Inflammatory macrophage (primary cell): Measurements from ENCODE around the gene CRTC1.

Experiments
- DNase-seq, 2 donors: peaks; one replicate each; pipeline ENCODE4 v3.0.0-alpha.2; 2020 to 2022

The CRTC1 gene

DNA sequence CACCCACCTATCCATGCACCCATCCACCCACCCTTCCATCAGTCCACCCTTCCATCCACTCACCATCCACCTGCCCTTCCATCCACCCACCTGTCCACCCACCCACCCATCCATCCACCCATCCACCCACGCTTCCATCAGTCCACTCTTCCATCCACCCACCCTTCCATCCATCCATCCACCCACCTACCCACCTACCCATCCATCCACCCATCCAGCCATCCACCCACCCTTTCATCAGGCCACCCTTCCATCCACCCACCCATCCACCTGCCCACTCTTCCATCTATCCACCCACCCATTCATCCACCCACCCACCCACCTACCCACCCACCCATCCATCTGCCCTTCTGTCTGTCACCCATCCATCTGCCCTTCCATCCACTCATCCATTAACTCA, 29.6 kb upstream of the CRTC1 start:
- no peak for DNase-seq

DNA sequence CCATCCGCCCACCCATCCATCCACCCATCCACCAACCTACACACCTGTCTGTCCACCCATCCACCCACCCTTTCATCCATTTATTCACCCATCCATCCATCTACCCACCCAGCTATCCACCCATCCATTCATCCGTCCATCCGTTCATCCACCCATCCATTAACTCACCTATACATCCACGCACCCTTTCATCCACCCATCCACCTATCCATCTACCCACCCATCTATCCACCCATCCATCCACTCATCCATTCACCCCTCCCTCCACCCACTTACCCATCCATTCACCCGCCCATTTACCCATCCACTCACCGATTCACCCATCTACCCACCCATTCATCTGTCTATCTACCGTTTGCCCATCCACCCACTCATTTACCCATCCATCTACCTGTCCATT, 29.0 kb upstream of the CRTC1 start:
- DNase-seq, result no peak

DNA sequence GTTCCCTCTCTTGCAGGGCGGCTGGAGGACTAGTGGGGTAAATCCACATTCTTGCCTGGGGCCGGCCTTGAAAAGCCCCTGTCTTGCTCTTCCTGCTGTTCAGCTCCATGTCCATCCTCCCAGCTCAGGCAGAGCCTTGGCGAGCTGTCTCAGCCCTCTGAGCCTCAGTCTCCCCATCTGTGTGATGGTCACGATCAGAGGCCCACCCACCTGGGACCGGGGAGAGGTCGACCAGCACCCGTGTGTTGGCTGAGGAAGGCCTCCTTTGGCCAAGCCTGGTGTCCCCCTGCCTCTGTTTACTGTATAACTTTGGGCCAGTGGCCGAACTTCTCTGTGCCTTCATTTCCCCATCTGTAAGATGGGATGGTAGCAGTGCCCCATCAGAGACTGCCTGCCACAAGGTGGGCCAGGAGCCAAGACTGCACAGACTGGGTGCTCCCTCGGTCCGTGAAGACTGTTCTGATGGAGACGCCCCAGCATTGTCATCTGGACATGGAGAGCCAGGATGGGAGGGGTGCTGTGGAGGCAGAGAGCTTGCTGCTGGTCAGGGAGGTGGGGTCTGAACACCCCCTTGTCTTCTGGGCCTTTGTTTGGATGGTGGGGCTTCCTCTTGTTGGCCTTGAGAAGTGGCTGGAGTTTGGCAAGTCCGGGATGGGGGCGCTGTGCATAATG, 28.2 kb upstream of the CRTC1 start:
- DNase-seq, result no peak

DNA sequence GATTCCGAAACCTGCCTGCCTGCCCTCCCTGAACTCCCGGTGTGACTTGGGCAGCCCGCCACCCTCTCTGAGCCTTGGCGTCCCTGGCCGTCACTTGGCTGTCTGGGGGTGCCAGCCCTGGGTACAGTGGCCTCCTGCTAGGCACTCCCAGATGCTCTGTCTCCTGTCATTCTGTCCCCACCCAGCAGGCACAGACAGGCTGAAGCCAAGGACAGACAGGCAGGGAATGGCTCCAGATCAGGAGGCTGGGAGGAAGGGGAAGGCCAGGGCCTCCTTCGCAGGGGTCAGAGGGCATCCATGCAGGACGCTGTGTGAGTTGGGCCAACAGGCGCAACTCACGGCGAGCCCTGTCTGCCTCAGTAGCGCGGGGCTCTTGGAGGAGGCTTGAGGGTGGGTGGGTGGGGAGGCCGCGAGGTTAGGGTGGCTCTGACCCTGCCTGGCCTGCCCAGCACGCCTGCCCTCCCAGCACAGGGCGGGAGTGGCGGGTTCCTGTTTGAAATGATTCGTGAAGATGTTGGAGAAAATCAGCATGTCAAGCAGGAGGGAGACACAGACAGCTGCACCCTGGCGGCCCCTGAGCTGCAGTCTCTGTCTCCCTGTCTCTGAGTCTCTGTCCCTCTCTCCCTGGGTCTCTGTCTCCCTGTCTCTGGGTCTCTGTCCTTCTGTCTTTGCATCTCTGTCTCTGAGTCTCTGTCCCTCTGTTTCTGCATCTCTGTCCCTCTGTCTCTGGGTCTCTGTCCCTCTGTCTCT, 27.0 kb upstream of the CRTC1 start:
- DNase-seq, result peak in 1 of 2 donors; percentile 26

DNA sequence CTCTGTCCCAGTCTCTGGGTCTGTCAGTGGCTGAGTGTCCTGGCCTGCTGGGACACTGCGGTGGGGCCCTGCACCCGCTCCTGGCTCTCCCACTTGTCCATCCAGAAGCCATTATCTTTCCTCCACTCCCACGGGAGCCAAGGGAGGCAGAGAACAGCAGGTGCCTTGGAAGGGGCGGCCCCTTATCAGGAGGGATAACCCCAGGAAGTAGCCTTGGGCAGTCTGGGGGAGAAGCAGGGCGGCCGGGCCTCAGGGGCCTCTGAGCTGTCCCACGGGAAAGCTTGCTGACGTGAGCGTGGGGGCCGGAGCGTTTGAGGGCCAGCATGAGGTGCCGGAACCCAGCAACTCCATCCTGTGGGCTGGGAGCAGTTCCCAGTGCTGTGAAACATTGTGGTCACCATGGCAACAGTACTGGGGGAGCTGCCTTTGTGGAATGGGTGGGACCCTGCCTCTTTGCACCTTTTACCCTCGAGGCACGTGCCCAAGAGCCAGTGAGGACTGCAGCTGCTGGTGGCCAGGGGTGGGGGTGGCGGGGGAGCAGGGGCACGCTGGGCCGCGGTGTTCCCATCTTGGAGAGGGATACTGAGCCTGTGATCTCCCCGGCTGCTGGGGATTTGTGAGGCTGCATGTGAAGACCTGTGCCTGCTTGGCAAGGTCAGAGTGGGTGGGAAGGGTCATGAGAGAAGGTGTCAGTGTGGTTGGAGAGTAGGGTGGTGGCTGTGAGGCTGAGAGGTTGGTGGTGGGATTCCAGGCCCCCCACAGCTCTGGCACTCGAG, 25.7 kb upstream of the CRTC1 start:
- peak in 1 of 2 donors; percentile 25 for DNase-seq

DNA sequence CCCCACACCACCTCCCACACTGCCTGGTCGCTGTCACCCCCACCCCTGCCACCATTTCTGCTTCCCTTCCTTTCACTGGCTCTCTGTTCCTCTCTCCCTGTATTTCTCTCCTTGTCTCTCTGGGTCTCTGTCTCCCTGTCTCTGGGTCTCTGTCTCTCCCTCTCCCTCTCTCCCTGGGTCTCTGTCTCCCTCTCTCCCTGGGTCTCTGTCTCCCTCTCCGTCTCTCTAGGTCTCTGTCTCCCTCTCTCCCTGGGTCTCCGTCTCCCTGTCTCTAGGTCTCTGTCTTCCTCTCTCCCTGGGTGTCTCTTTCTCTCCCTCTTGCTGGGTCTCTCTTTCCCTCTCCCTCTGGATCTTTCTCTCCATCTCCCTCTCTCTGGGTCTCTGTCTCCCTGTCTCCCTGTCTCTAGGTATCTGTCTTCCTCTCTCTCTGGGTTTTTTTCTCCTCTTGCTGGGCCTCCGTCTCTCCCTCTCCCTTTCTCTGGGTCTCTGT, 25.1 kb upstream of the CRTC1 start:
- no peak for DNase-seq

DNA sequence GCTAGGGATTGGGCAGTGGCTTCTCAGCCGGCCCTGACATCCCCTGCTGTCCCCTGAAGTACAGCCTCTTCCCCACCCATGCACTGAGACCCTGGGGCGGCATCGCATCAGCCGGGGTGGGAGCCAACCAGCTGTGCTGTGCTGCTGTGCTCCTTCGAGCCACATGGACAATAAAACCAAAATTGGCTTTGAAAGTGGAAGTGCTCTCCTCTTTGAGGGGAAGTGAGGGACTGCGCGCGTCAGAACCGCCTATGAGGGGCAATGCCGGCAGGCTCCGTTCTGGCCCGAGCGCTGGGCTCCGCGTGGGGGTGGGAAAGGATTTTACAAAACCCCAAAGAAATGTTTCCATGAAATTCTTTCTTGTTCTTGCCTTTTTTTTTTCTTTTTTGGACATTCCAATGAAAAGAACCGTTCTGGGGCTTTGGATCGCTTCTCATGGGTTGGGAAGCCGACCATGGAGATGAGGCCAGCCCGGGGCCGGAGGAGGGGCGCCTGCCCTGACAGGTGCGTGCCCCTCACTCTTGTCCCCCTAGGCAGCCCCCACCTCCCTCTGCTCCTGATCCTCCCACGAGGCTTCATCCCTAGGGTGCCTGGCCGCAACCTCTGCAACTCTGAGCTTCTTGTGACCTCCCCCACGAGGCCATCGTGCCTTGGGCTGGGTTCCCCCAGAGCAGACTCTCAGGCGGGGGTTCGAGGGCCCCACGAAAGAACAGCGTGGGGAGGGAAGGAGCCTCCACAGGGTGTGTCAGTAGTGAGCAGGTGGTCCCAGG, 24.0 kb upstream of the CRTC1 start:
- DNase-seq, result peak; percentile 72 to 80

DNA sequence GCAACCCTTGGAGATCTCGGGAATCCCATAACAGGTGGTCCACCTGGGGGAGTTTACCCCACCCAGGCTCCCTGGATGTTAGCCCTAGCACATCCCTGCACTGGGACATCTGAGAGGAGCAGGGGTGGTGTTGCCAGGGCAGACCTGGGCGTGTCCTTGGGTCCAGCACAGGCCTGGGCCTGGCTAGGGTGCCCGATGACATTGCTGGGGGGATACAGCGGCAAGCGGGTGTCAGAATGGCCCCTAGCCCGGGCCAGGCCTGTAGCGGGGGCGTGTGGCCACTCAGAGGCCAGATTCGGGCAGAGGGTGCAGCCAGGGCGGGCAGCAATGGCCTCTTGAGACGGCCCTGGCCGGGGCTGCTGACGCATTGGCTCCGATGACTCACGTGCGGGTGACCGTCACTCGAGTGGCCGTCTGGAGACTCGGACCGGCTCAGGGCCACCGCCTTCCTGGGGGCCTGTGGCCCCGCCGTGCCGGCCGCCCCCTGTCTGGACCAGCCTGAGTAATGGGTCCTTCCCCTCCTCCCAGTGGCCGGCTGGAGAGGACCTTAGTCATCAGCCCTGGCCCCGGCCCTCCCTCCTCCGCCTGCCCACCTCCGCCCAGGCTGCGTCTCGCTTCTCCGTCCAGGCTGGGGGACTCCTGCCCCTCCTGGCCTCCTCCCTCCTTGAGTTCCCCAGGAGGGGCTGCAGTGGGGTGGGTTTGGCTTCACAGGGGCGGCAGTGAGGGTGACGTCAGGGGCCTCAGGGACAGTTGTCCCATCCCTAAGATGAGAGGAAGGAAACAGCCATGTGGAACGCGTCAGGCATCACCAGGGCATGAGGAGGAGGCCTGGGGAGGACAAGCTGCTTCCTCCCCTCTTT, 23.2 kb upstream of the CRTC1 start:
- peak; percentile 78 to 97 for DNase-seq

DNA sequence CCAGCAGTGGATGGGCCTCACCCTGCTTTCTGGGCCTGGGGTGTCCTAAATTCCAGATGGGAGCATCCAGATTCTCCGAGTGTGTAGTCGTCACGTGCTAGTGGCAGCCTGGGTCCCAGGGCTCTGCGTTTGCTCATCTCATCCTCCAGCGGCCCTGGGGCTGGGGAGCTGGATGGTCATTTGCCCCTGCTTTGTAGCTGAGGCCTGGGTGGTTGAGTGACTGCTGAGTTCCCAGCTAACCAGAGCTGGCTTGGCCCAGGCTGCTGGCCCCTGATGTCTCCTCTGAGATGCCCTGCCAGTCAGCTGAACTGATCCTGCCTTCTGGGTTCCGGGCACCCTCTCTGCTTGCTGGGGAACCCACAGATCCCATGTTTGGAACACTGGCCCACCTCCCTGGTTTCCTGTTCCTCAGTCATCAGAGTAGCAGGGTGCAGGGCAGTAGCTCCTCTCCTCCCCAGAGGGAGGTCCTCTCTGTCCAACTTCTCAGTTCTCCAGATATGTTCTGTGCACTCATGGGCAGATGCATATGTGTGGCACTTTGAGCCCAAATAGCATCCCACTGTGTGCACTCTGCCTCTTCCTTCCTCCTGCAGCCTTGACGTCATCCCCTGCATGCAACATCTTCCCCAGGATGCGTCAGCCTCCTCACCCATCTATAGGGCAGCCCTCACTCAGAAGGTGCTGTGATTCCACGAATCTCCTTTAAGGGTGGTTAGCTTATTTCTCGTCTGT, 22.4 kb upstream of the CRTC1 start:
- DNase-seq, result peak; percentile 74 to 93

DNA sequence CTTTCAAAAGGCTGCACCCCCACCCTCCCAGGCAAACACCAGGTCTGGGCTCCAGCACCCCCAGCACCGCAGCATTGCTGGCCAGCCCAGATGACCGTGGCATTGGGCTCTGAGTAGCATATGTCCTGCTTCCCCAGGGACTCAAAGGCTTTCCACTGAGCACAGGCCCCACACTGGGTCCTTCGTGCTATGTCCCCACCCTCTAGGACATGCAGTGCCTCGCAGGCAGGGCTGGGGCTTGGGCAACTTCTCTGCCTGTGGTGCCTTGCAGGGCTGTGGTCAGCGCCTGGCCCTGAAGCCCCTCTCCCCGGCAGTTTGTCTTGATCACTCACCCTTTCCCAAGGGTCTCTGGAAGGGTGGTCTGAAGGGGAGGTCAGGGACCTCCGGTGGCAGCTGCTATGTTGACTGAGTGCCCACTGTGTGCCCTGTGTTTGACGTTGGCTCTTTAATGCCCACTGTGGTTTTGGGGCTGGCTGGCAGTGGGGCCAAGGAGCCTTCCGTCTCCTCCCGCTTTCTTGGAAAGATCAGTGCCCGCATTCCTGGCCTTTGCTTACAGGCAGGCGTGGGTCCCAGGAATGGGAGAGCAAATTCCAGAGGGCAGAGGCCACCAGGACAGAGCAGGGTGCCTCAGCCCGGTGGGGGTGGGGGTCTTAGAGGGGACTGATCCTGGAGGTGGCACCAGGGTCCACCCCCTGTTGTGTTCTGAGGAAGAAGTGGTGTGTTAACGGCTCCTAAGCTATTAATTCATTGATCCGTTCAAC, 20.3 kb upstream of the CRTC1 start:
- DNase-seq, result no peak

DNA sequence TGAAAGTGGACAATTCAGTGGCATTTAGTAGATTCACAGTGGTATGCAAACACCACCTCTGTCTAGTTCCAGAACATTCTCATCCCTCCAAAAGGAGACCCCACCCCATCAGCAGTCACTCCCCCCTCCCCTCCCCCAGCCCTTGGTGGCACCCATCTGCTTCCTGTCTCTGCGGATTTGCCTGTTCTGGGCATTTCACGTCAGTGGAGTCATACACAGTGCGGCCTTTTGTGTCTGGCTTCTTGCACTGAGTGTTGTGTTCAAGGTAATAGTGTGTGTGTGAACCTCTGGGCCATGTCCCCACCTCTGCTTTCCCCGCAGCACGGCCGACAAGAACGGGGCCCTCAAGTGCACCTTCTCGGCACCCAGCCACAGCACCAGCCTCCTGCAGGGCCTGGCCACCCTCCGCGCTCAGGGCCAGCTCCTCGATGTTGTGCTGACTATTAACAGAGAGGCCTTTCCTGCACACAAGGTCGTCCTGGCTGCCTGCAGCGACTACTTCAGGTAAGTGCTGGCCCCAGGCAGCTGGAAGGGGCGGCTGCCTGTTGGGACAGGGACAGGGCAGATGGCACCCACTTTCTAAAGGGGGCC, 19.4 kb upstream of the CRTC1 start:
- DNase-seq, result no peak

DNA sequence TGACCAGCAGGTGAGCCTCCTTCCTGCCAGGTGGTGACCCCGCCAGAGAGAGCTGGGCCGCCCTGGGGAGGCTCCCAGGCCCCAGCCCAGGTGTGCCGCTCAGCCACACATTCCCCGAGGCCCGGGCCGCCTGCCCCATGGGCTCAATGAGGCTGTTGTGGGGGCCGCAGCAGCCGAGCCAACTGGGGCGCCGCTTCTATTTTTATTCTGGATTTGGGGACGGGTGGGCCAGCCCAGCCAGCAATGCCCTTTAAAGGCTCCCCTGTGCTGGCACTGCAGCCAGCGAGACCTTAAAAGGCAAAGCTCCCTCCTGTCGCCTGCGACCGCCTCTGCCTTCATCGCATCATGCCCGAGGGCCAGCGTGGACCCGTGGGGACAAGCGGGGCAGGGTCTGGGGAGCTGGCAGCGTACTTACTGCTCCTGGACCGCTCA, 17.7 kb upstream of the CRTC1 start:
- DNase-seq, result no peak

DNA sequence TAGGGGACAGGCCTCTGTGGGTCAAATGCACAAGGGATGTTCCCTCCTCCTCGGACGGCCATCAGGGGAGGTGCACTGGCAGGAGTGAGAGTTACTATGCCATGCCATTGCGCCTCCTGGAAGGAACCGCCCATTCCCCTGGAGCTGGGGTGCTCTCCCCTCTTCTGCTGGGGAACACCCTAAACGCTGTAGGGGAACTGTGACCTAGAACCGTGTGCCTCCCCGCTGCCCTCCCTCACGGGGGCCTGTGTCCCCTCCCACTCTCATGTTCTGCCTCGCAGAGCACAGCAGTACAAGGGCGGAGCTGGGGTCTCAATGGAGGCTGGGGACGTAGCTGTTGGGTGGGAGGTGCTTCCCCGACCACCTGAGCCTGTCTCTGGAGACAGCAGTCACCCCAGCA, 17.2 kb upstream of the CRTC1 start:
- no peak for DNase-seq

DNA sequence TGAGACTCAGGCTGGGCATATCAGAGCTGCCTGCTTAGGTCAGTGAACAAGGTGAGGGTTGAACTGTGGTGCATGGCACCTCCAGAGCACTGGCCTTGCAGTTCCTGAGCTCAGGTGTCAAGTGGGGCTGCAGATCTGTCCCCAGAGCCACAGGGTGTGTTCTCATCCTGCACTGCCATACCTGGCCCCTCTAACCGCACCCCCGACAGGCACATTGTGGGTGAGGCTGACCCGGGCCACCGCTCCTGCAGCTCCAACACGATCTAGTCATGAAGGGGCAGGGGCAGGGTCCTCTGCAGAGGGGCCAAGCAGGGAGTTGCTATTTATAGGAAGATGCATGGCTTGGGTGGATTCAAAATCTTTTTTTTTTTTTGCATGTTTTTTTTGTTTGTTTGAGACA, 16.7 kb upstream of the CRTC1 start:
- no peak for DNase-seq

DNA sequence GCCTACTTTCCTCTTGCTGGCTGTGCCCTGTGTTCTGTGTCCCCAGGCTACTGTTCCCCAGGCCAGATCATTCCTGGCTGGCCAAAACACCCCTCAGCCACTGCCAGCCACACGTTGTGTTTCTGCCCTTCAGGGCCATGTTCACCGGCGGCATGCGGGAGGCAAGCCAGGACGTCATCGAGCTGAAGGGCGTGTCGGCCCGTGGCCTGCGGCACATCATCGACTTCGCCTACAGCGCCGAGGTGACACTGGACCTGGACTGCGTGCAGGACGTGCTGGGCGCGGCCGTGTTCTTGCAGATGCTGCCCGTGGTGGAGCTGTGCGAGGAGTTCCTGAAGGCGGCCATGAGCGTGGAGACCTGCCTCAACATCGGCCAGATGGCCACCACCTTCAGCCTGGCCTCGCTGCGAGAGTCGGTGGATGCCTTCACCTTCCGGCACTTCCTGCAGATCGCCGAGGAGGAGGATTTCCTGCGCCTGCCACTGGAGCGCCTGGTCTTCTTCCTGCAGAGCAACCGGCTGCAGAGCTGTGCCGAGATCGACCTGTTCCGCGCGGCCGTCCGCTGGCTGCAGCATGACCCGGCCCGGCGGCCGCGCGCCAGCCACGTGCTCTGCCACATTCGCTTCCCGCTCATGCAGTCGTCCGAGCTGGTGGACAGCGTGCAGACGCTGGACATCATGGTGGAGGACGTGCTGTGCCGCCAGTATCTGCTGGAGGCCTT, 15.8 kb upstream of the CRTC1 start:
- DNase-seq, result no peak

DNA sequence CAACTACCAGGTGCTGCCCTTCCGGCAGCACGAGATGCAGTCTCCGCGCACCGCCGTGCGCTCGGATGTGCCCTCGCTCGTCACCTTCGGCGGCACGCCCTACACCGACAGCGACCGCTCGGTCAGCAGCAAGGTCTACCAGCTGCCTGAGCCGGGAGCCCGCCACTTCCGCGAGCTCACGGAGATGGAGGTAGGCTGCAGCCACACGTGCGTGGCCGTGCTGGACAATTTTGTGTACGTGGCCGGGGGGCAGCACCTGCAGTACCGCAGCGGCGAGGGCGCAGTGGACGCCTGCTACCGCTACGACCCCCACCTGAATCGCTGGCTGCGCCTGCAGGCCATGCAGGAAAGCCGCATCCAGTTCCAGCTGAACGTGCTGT, 15.2 kb upstream of the CRTC1 start:
- no peak for DNase-seq

DNA sequence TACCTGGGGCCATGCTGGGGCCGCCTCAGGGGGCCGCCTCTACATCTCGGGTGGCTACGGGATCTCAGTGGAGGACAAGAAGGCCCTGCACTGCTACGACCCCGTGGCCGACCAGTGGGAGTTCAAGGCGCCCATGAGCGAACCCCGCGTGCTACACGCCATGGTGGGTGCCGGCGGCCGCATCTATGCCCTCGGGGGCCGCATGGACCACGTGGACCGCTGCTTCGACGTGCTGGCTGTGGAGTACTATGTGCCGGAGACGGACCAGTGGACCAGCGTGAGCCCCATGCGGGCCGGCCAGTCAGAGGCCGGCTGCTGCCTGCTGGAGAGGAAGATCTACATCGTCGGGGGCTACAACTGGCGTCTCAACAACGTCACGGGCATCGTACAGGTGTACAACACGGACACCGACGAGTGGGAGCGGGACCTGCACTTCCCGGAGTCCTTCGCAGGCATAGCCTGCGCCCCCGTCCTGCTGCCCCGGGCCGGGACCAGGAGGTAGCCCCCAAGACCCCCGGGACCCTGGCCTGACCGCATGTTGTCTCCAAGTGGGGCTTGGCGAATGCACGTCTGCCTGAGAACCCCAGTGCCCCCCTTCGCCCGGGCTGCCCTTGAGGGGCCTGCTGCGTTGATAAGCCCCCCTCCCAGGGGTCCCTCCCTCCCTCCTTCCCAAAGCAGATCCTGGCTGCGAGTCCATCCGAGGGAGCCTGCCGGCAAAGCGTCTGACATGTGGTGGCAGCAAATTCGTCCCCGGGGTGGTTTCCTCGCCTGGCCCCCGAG, 14.5 kb upstream of the CRTC1 start:
- no peak for DNase-seq

DNA sequence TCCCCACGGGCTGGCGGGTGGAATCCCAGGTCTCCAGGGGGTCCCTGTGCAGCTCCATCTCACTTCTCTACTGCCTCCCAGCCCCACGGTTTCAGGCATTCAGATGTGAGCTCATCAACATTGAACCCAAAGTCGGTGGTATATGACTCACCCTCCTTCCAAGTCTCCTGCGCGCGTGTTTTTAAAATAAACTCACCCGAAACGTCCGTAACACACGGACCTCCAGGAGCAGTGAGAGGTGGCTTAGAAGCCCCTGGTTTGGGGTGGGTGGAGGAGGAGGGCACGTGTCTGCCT, 14.0 kb upstream of the CRTC1 start:
- DNase-seq, result no peak

DNA sequence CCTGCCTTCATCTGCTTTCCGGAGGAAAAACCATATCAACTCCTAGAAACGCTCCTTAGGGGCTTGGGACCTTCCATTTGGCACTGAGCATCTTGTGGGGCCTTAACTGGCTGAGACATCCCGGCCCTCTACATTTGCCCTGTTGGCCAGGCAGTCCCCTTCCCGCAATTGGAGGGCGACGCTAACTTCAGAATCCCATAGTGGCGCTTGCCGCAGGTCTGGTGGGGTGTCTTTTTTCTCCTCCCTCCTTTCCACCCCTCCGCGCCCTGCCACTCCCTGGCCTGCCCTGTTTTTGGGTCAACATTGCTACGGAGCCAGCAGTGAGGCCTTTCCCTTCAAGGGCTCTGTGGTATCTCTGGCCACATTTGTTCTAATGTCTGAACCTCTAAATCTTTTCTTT, 13.6 kb upstream of the CRTC1 start:
- no peak for DNase-seq
